NCI-H2196 (cell line): ENCODE results near the gene NASP.

ENCODE experiments used
- DNase-seq: peaks from one replicate; lab custom pipeline; 2025; ENCODE audit not compliant: unreplicated experiment; lab: John Stamatoyannopoulos, UW

The NASP gene

GRCh38 chr1:45583666-45584350 is at the start of gene NASP:
Gene NASP, plus strand, starts transcription at chr1:45584041. Its CDS starts 106 bp downstream, at chr1:45584147.
- DNase-seq: peak; percentile 78

GRCh38 chr1:45535988-45536766 is 47.7 kb upstream of the NASP start:
- no peak for DNase-seq

- no peak for DNase-seq
These were observed 47.0 kb upstream of the NASP start for GRCh38 chr1:45536886-45537285.

- no peak for DNase-seq
These were observed 42.6 kb upstream of the NASP start for GRCh38 chr1:45541193-45541592.

GRCh38 chr1:45542591-45542990 is 41.2 kb upstream of the NASP start:
- no peak for DNase-seq

- no peak for DNase-seq
These were observed 40.0 kb upstream of the NASP start for GRCh38 chr1:45543581-45544417.

GRCh38 chr1:45544530-45544929 is 39.3 kb upstream of the NASP start:
- DNase-seq: no peak

GRCh38 chr1:45545019-45545493 is 38.8 kb upstream of the NASP start:
- no peak for DNase-seq

DNA sequence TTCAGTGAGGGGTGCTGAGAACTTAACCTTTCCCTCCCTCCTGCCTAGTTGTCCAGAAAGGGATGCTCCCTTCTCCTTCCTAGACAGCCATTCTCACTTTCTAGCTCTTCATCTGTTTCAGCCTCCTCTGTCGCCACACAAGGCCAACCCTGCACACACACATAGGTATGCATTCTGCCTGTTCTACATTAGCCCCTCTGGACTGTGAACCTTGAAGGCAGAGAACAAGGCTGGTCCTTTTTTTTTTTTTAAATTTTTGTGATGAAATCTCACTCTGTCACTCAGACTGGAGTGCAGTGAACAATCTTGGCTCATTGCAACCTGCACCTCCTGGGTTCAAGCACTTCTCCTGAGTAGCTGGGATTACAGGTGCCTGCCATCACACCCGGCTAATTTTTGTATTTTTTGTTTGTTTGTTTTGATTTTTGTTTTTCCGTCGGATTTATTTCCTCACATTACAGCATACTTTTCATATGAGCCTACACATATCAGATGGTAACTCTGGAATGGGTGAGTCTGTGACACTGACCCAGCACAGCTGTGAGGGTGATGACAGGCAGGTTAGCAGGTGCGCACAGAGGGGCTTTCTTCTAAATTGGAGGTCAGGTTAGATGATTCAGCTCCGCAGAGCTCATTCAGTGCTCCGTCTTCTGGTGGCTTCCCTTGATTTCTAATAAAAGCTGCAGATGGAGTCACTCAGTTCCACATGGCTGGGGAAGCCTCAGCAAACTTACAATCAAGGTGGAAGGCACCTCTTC is 38.1 kb upstream of the NASP start:
- DNase-seq: no peak

DNA sequence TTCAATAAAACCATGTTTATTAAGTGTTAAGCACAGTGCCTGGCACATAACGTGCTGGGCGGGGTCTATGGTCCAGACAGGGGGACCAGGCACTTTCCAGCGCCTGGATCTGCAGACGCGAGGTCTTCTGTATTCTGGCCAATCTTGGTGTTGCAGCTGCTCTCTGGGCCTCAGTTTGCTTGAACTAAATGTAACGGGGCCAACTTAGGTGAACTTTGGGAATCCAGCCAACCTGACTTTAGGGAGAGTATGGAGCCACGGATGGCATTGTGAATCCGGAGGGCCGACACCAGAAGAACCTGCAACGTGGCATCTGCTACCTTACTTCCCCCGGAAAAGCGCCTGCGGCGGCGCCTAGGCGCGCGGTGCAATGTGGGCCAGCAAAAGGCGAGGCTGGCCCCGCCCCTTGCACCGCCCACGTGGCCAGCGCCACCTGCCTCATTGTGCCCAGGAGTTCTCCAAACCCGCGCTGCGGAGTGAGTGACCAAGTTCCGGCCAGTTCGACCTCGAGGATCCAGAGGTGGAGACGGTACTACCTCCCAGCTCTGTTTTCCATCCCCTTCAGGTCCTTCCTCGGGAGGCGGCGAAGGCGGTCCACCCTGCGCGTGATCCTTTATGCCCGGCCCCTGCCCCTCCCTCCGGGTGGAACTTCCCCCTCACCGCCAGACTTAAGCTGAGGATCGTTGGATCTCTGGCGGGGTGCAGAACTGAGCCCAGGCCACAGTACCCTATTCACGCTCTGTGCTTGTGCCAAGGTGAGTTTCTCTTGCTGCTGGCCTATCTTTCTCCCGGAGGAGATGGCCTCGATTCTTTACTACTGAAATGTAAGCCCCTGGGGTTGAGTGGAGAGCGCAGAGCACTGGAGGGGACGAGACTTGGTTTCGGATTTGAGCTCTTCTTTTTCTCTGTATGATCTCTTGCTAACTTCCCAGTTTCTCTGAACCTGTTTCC is 33.2 kb upstream of the NASP start, which contains the start of gene AKR1A1:
AKR1A1 (plus strand) TSS at position 426 of the 951 bp plus-strand sequence. CDS start 10,969 bp downstream, outside the sequence.
- DNase-seq: peak; percentile 96

GRCh38 chr1:45551684-45552083 is 32.2 kb upstream of the NASP start:
- DNase-seq: no peak

DNA sequence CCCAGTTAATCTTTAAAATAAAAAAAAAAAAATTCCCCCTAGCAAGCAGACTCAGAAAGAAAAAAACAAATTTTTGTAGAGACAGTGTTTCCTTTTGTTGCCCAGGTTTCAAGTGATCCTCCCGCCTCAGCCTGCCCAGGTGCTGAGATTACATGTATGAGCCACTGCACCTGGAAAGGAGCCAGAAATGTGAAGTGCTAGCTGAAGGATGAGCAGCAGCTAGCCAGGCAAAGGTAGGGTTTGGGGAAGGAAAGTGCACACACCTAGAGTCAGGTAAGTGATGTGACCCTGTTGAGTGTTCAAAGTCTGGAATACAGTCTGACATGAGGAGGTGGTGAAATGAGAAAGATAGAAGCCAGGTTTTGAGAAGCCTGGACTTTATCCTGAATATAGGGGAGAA is 31.5 kb upstream of the NASP start:
- DNase-seq: peak; percentile 77

DNA sequence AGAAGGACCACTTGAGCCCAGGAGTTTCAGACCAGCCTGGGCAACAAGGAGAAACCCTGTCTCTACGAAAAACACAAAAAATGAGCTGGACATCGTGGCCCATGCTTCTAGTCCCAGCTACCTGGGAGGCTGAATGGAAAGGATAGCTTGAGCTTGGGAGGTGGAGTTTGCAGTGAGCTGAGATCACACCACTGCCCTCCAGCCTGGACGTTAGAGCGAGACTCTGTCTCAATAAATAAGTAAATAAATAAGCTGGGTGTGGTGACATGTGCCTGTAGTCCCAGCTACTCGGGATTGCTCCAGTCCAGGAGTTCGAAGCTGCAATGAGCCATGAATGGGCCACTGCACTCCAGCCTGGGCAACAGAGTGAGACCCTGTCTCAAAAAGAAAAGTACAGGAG is 29.6 kb upstream of the NASP start:
- DNase-seq: no peak

DNA sequence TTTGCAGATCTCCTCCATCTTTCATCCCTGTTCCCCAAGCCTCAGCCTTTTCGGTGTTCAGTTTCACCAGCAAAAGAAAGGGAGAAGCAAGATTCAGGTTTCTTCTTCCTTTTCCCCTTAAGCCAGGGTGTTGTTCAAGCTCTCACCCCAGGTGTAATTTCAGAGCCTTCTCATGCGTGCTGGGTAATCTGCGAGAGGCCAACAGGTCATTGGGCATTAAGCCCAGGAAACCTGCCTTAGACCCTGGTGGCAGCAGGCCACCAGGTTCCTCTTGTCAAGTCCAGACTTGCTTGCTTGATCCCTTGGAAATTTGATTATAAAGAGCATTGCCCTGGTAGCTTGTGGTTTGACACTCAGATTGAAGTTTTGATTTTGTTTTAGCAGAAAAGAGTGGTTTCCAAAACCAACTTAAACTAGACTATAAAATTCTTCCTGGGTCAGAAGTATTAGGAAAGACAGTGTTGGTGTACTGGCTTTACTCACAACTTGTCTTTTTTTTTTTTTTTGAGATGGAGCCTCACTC is 26.4 kb upstream of the NASP start:
- DNase-seq: peak; percentile 90

DNA sequence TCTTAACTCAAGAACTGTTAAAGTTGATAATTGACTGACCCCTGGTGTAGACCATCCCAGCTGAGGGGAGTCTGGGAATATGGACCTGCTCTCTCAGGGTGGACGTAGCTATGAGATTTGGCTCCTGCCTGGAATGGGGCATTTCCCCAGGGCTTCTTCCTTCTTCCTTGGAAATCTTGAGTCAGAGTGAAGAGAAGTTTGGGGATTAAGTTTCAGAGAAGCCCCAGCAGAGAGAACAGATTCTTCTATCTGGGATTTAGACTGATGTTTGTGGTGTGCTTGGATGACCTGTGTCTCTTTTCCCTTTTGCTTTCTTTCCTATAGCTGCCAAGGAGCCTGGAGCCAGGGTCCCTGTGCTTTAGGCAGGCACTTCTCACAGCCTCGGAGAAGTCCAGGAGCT is 20.0 kb upstream of the NASP start:
- no peak for DNase-seq

GRCh38 chr1:45566722-45567121 is 17.1 kb upstream of the NASP start:
- DNase-seq: no peak

DNA sequence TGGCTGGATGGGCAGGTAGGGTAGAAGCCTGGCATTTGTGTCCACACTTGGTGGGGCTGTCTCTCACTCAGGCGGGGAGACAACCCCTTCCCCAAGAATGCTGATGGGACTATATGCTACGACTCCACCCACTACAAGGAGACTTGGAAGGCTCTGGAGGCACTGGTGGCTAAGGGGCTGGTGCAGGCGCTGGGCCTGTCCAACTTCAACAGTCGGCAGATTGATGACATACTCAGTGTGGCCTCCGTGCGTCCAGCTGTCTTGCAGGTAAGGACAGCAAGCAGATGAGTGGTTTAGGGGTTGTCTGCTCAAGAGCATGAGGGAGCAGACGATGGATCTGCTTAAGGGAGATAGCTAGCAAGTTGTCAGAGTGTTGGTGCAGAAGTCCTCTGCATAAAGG is 15.9 kb upstream of the NASP start:
- no peak for DNase-seq

DNA sequence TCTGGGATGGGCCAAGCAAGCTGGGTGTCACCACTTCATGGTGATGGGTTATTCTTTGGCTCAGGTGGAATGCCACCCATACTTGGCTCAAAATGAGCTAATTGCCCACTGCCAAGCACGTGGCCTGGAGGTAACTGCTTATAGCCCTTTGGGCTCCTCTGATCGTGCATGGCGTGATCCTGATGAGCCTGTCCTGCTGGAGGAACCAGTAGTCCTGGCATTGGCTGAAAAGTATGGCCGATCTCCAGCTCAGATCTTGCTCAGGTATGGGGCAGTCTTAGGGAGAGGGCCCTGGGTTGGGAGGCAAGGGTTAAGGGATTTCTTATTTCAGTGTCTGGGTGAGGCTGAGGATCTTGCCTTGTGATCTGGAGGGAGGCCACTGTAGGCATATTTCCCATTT is 15.4 kb upstream of the NASP start:
- no peak for DNase-seq

GRCh38 chr1:45569571-45569961 is 14.3 kb upstream of the NASP start:
- DNase-seq: no peak
